Activated CD4-positive, alpha-beta T cell treated with anti-CD3 and anti-CD28 coated beads, Interleukin-2, amount 50 U/mL, for 48 hours (primary cell): Measurements from ENCODE around the gene TM4SF5.

Experiments used
- DNase-seq, 2 experiments: peaks; one replicate each; pipeline ENCODE4 v3.0.0-alpha.2; 2020

Gene TM4SF5

DNA sequence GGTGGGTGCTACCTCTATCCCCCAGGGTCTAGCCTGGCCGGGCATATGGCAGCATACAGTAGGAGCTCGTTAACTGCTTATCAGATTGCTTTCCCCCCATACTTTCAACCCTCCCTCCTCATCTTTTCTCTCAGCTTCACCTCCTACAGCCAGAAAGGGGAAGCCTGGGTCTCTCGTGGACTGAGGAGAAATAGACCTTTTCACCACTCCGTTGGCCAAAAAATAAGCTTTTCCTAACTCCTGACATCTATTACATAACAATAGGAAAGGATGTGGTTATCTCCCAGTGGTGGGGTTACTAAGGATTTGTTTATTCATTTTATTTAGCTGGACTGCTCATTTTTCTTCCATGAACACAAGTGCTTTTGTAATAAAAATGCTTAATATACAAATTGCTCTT lies 23.0 kb upstream of the TM4SF5 start:
- DNase-seq: no peak

- DNase-seq: no peak
Measured at GRCh38 chr17:4750606-4751005, 21.1 kb upstream of the TM4SF5 start.

DNA sequence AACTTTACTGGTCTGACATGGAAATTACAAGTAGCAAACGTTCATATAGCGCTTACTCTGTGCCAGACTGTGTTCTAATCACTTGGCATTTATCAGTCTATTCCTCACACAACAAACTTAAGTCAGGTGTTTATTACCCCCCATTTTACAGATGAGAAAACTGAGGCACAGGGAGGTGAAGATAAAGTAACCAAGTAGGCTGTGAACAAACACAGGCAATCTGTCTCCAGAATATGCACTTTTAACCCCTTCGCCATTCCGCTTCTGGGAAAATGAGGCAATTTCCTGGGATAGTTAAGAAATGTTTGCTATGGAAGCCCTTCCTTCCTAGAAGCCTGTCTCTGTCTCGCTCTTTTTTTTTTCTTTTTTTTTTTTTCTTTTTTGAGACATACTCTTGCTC lies 19.8 kb upstream of the TM4SF5 start:
- no peak for DNase-seq

DNA sequence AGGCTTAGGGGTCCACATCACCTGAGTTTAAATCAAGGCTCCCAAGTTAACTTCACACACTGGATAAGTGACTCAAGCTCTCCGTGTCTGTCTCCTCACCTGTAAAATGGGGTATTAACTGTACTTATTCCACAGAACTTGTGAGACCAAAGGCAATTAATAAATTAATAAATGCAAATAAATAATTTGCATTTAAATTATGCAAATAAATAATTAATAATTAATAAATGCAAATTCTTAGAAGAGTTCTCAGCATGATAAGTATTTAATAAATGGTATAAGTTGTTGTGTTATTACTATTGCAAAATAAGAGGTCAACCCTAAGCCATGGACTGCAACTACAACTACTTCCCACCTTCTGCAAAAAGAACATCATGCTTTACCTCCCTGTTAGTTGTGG lies 18.3 kb upstream of the TM4SF5 start:
- DNase-seq: no peak

DNA sequence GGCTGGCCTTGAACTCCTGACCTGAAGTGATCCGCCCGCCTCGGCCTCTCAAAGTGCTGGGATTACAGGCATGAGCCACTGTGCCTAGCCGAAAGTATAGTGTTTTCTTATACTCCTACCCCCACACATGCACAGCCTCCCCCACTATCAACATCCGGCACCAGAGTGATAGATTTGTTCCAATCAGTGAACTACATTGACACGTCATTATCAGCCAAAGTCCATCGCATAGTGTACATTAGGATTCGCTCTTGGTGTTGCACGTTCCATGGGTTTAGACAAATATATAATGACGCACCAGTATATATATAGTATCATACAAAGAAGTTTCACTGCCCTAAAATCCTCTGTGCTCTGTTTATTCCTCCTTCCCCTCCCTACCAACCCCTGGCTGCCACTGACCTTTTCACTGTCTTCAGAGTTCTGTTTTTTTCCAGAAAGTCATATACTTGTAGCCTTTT lies 11.9 kb upstream of the TM4SF5 start:
- no peak for DNase-seq

DNA sequence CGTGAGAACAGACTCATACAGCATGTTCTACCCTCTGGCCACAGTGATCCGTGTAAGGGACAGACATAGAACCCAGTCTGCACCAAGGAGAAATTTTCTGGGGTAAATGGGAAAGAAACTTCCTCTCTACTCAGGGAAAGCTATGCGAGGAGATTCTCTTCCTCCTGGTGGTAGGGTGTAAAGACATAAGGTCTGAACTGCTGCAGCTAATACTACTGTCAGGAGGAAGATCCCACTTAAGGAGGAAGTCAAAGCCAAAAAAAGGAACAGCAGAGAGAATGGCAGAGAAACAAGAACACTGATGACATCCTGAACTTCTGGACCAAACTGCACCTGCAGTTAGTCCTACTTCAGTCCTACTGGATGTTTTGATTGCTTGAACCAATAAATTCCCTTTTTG lies 7.1 kb upstream of the TM4SF5 start:
- DNase-seq: no peak

- DNase-seq: no peak
Measured at GRCh38 chr17:4766201-4766600, 5.5 kb upstream of the TM4SF5 start.

DNA sequence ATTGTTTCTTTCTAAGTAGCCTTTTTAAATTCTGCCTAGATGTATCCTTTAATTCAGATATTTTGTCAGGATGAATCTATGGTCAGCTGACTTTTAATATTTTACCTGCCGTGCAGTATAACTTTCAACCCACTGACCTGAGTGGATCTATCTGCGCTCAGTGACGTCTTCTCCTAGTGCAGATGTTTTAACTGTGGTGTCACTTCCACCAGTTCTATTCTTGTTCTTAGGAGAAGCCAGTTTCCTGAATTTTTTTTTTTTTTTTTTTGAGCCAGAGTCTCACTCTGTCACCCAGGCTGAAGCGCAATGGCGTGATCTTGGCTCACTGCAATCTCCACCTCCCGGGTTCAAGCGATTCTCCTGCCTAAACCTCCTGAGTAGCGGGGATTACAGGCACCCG lies 5.0 kb upstream of the TM4SF5 start:
- DNase-seq: no peak

GRCh38 chr17:4768298-4768697 lies 3.4 kb upstream of the TM4SF5 start:
- no peak for DNase-seq

GRCh38 chr17:4769628-4770027 lies 2.1 kb upstream of the TM4SF5 start:
- no peak for DNase-seq

GRCh38 chr17:4772235-4772613 lies 538 bp downstream of the TM4SF5 start:
- DNase-seq: no peak

DNA sequence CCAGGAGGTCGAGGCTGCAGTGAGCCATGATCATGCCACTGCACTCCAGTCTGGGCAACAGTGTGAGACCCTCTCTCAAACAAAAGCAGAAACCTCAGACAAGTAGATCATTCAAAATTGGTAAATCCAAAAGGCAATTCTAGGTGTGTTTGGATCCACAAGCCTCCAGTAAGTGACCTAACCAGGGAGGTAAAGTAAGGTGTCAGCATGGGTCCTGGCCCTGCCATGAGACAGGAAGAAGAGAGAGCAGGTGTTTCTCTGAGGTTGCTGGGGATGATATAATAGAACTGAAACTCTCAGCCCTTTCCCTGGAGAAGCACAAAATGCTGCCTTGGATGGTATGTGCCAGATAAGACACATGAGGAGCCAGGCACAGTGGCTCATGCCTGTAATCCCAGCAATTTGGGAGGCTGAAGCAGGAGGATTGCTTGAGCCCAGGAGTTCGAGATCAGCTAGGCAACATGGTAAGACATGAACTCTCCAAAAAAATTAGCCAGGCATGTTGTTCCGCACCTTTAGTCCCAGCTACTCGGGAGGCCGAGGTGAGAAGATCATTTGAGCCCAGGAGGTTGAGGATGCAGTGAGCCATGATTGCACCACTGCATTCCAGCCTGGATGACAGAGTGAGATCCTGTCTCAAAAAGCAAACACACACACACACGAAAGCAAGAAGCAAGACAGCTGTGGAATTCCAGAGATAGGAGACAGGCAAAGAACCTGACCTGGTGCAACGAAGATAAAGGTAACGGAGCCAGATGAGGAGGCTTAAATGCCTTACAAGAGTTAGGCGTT lies 6.5 kb downstream of the TM4SF5 start:
- no peak for DNase-seq

GRCh38 chr17:4780325-4780955 lies 8.8 kb downstream of the TM4SF5 start:
- DNase-seq: no peak

DNA sequence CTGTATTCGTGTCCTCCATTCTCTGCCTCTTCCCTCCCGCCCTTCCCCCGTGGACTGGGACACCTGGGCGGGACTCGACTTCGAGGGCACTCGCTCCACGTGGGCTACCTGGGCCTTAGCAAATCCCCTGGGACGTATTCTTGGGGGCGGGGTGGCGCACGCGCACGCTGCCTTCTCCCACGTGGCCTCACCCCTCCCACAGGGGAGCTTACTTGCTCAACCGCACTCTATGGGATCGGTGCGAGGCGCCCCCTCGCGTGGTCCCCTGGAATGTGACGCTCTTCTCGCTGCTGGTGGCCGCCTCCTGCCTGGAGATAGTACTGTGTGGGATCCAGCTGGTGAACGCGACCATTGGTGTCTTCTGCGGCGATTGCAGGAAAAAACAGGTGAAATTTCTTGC lies 11.0 kb downstream of the TM4SF5 start:
- DNase-seq: peak in 1 of 2 experiments; percentile 26

DNA sequence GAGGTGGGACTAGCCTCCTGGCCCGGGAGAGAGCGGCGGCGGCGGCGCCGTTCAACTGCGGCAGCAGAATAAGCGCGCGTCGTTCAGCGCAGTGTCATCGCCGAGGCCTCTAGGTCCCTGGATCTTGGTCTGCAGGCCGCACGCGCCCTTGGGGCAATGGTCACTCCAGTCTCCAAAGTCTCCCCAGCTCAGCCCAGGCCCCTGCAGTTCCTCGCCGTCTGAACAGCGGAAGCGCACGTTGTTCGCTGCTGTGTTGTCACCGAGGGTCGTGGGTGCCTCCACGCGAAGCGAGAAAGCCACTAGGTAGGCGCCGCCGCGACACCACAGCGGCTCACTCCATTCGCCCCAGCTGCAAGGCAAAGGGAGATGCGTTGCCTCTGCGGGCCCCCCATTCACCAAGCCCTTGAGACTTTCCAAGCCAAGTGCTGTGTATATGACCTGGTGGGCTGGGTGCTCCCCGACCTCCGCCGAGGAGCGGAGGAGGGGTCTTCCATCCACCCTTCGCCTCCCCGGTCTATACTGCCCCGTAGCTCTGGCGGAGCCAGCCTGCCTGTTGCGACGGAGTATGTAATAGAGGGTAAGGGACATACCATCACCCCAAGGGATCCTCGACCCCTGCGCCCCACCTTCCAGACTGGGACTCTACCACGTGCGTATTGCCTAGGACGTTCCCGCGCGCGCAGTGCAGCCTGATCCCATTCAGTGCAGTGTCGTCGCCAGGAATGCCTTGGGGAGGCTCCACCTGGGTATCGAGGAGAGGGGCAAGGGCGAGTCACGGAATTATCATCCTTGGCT lies 13.8 kb downstream of the TM4SF5 start:
- DNase-seq: peak in 1 of 2 experiments; percentile 11

- DNase-seq: no peak
Measured at GRCh38 chr17:4786106-4786511, 14.4 kb downstream of the TM4SF5 start, which contains the start of gene VMO1. Gene VMO1, minus strand, starts transcription at chr17:4786364. Its CDS starts 12 bp downstream, at chr17:4786352.

- DNase-seq: no peak
Measured at GRCh38 chr17:4786516-4786915, 14.8 kb downstream of the TM4SF5 start.

DNA sequence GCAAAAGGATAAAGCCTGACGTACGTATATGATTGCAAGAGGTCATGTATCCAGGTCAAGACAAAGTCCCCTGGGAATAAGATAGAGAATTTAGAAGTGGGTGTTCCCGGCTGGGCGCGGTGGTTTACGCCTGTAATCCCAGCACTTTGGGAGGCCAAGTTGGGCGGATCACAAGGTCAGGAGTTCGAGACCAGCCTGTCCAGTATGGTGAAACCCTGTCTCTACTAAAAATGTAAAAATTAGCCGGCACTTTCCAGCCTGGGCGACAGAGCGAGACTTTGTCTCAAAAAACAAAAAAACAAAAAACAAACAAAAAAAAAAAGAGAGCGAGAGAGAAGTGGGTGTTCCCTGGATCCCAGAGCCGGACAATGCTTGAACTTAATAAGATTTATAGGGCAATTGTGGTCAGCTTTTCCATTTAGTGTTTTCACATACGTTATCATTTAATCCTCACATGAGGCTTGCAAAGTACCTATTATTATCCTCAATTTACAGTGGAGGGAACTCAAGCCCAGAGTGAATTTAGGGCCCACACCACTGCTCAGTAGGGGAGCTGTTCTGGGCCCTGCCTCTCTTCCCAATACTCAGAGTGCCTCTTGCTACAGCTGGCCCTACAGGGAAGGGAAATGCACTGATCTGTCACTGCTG lies 16.6 kb downstream of the TM4SF5 start:
- DNase-seq: no peak

GRCh38 chr17:4788807-4789700 lies 17.4 kb downstream of the TM4SF5 start, which contains the start of gene GLTPD2:
Gene GLTPD2, plus strand, starts transcription at chr17:4788964. Its CDS starts 48 bp downstream, at chr17:4789012.
- no peak for DNase-seq

GRCh38 chr17:4789701-4789950 lies 17.9 kb downstream of the TM4SF5 start:
- DNase-seq: no peak

GRCh38 chr17:4789951-4790704 lies 18.4 kb downstream of the TM4SF5 start:
- peak; percentile 82 to 84 for DNase-seq
